Parathyroid adenoma (tissue), 2 donors: ENCODE measurements around the gene STK4.
"Not testable (repeated sequence)": the region's sequence is repeated elsewhere in the genome, so short reads cannot be mapped to it uniquely, and the experiment has no call there.

Source experiments
- H2AFZ ChIP-seq: fragments of 300-600 bp; sonication (generic); one replicate; pipeline ENCODE4 v1.7.0; 2017; ENCODE audit warnings: antibody characterized with exemption, mild to moderate bottlenecking
- H3K27ac ChIP-seq: fragments of 300-600 bp; sonication (generic); one replicate; pipeline ENCODE4 v1.7.0; 2017
- H3K27me3 ChIP-seq: fragments of 300-600 bp; sonication (generic); one replicate; pipeline ENCODE4 v1.7.0; 2017; ENCODE audit warnings: low read length; ENCODE audit not compliant: control insufficient read depth, insufficient read depth
- H3K36me3 ChIP-seq: fragments of 300-600 bp; sonication (generic); one replicate; pipeline ENCODE4 v1.7.0; 2017; ENCODE audit warnings: low read length; ENCODE audit not compliant: control insufficient read depth, insufficient read depth
- H3K4me1 ChIP-seq: fragments of 300-600 bp; sonication (generic); one replicate; pipeline ENCODE4 v1.7.0; 2017; ENCODE audit warnings: control low read depth
- H3K4me2 ChIP-seq: fragments of 300-600 bp; sonication (generic); one replicate; pipeline ENCODE4 v1.7.0; 2017; ENCODE audit warnings: low read length
- H3K4me3 ChIP-seq: fragments of 300-600 bp; sonication (generic); one replicate; pipeline ENCODE4 v1.7.0; 2017; ENCODE audit warnings: low read depth, low read length
- H3K79me2 ChIP-seq: fragments of 300-600 bp; sonication (generic); one replicate; pipeline ENCODE4 v1.7.0; 2017; ENCODE audit warnings: control low read depth
- H3K9ac ChIP-seq: fragments of 300-600 bp; sonication (generic); one replicate; pipeline ENCODE4 v1.7.0; 2017; ENCODE audit warnings: mild to moderate bottlenecking
- H3K9me3 ChIP-seq: fragments of 300-600 bp; sonication (generic); one replicate; pipeline ENCODE4 v1.7.0; 2017; ENCODE audit warnings: low read length; ENCODE audit not compliant: control insufficient read depth
- TF ChIP-seq, protein P1 (sequence below): fragments of 300-600 bp; sonication (generic); IDR thresholded peaks from one replicate; pipeline ENCODE4 v1.7.0; 2017; ENCODE audit warnings: antibody characterized with exemption, mild to moderate bottlenecking
- donor health status: primary hyperparathyroidism.

STK4 gene

DNA sequence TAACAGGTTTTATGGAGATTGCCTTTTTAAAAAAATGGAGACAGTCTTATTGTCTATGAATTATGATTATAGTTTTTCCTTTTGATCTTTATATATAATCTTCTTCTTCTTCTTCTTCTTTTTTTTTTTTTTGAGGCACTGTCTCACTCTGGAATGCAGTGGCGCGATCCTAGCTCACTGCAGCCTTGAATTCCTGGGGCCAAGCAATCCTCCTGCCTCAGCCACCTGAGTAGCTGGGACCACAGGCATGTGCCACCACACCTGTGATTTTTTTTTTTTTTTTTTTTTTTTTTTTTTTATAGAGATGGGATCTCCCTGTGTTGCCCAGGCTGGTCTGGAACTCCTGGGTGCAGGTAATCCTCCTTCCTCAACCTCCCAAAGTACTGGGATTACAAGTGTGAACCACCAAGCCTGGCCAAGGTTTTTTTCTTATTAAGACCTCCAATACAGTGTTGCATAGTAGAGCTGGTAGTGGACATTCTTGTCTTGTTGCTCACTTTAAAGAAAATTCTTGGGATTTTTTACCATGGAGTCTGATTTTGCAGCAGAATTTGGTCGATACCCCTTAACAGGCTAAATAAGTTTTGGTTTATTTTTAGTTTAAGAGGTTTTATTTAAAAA is 46.5 kb downstream of the STK4 start:
- no peak overlapping the region for H3K27ac ChIP-seq
- TF ChIP-seq, protein P1, sequence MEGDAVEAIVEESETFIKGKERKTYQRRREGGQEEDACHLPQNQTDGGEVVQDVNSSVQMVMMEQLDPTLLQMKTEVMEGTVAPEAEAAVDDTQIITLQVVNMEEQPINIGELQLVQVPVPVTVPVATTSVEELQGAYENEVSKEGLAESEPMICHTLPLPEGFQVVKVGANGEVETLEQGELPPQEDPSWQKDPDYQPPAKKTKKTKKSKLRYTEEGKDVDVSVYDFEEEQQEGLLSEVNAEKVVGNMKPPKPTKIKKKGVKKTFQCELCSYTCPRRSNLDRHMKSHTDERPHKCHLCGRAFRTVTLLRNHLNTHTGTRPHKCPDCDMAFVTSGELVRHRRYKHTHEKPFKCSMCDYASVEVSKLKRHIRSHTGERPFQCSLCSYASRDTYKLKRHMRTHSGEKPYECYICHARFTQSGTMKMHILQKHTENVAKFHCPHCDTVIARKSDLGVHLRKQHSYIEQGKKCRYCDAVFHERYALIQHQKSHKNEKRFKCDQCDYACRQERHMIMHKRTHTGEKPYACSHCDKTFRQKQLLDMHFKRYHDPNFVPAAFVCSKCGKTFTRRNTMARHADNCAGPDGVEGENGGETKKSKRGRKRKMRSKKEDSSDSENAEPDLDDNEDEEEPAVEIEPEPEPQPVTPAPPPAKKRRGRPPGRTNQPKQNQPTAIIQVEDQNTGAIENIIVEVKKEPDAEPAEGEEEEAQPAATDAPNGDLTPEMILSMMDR = no peak
- H2AFZ ChIP-seq = no peak overlapping the region
- no peak overlapping the region for H3K9ac ChIP-seq
- H3K79me2 ChIP-seq = no peaks in the 10 kb centered on the region
- no peak overlapping the region for H3K4me3 ChIP-seq
- H3K4me1 ChIP-seq = no peaks in the 10 kb centered on the region
- H3K9me3 ChIP-seq = no peaks in the 10 kb centered on the region
- no peaks in the 10 kb centered on the region for H3K27me3 ChIP-seq
- H3K36me3 ChIP-seq = no peaks in the 10 kb centered on the region
- H3K4me2 ChIP-seq = no peak overlapping the region

- H3K4me3 ChIP-seq, H3K9me3 ChIP-seq, H3K4me2 ChIP-seq, H3K36me3 ChIP-seq, H3K27me3 ChIP-seq, H3K27ac ChIP-seq, H3K4me1 ChIP-seq, H3K9ac ChIP-seq, H3K79me2 ChIP-seq, H2AFZ ChIP-seq: not testable (repeated sequence)
Observed at GRCh38 chr20:45014131-45014530, 47.8 kb downstream of the STK4 start.

DNA sequence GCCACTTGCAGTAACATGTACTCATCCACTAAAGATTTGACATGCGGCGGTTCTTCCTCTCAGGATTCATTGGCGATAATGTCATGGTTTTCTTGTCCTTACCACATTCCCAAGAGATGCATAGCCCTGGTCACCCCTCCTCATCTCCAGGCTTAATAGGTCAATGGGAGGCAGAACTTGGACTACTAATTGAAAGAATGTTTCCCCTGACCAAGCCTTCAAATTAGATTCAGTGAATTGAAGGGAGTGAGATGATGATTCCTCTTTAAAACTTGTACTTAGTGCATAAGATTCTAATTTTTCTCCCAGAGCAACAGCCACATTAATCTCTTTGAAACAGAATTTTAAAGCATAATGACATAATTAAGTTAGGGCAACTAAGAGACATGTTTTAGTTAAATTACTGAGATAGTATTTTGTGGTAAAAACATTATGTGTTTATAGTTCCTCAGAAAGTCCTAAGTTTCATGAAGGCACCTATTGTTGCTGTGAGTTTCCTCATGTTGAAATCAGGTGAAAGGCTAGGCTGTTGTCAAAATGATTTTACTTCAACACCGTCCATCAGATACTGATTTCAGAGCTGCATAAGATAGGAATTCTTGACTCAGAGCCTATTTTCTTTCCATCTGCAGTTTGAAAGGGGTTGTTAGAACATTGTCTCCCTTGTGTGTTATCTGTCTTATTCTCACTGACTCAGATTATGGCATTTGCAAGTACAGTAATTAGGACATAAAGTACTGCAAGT is 48.5 kb downstream of the STK4 start:
- H3K9ac ChIP-seq = no peak overlapping the region
- H3K36me3 ChIP-seq = no peaks in the 10 kb centered on the region
- H3K4me3 ChIP-seq = no peak overlapping the region
- TF ChIP-seq, protein P1 = no peak
- no peak overlapping the region for H3K27ac ChIP-seq
- no peaks in the 10 kb centered on the region for H3K27me3 ChIP-seq
- no peaks in the 10 kb centered on the region for H3K79me2 ChIP-seq
- no peak overlapping the region for H3K4me2 ChIP-seq
- H3K4me1 ChIP-seq = peaks cover 8% of the 10 kb centered on the region
- H3K9me3 ChIP-seq = no peaks in the 10 kb centered on the region
- no peak overlapping the region for H2AFZ ChIP-seq

GRCh38 chr20:45016089-45016671 is 49.9 kb downstream of the STK4 start:
- Histone ChIP-seq H2AFZ (no peak overlapping the region), H3K27me3 (no peaks in the 10 kb centered on the region), H3K79me2 (no peaks in the 10 kb centered on the region), H3K4me2 (no peak overlapping the region), H3K27ac (no peak overlapping the region), H3K36me3 (no peaks in the 10 kb centered on the region), H3K4me3 (no peak overlapping the region), H3K4me1 (peaks cover 8% of the 10 kb centered on the region), H3K9ac (no peak overlapping the region), H3K9me3 (no peaks in the 10 kb centered on the region)
- TF ChIP-seq, protein P1 = no peak

DNA sequence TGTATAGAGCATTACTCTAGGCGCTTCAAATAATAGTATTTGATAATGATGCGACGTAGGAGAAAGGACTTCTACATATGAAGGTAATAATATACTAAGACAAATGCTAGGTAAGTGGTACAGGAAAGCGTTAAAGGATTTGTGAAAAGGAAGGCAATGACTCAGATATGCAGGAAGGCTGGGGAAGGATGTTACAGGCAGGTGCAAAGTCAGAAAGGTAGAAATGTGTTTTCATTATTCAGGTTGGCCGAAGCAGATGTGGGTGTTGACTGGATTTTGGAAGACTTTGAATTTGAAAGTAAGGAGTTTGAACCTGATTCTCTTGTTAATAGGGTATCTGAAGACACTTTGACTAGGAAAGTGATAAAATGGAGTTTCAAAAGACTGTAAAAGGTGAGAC is 51.0 kb downstream of the STK4 start:
- H3K9ac ChIP-seq = no peak overlapping the region
- no peaks in the 10 kb centered on the region for H3K36me3 ChIP-seq
- H3K4me2 ChIP-seq = no peak overlapping the region
- no peak overlapping the region for H3K4me3 ChIP-seq
- peaks cover 8% of the 10 kb centered on the region for H3K4me1 ChIP-seq
- no peak overlapping the region for H3K27ac ChIP-seq
- no peaks in the 10 kb centered on the region for H3K27me3 ChIP-seq
- no peak overlapping the region for H2AFZ ChIP-seq
- TF ChIP-seq, protein P1 = no peak
- no peaks in the 10 kb centered on the region for H3K79me2 ChIP-seq
- H3K9me3 ChIP-seq = no peaks in the 10 kb centered on the region
